GM13976 (cell line): ENCODE data around the gene ATP9A.

Source experiments
- DNase-seq: peaks from one replicate; pipeline ENCODE4 v3.0.0; 2012; ENCODE audit warnings: low spot score
- in situ Hi-C: fragments of 300-500 bp; cut with MboI; formaldehyde crosslinking; loops from one replicate; pipeline ENCODE4 v1.12.0; 2022; ENCODE audit warnings: low sequenced_read_pairs, mixed read lengths, inconsistent platforms; ENCODE audit not compliant: unreplicated experiment
- TF ChIP-seq, protein P1 (sequence below): IDR thresholded peaks from 2 replicates; pipeline ENCODE4 v1.5.1; 2012; ENCODE audit warnings: borderline replicate concordance, mild to moderate bottlenecking; ENCODE audit not compliant: insufficient read depth; ENCODE audit errors: extremely low read depth, missing control alignments, control extremely low read depth

ATP9A gene

DNA sequence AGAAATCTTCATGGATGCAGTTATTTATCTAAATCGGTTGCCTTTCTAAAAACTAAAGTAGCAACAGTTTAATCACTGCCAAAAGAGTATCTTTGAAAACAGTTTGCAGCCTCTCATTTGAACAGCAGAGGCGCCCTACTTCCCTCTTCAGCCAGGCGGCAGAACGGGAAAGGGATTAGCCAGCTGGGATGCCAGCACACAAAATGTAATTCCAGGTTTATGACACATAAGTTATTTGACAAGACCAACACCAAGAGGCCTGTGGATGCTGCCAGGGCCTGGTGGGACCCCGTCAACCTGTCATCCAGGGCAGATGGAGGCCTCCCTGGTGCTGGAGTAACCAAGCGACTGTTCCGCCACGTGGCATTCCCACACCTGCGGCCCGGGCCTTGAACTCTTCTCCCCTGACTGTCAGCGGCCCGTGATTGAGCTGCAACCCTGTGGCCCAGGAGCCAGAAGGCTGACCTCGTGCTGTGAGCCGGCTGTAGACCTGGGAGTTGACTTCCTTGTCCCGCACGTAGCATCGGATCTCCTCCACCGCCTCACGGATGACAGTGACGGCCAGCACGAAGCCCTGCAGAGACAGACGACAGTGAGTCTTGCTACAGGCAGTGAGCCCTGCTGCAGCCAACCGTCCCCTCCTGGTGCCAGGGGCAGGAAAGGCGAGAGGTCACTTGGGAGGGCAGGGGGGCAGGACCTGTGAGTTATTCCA is 55.5 kb downstream of the ATP9A start:
- DNase-seq: no peak
- TF ChIP-seq, protein P1, sequence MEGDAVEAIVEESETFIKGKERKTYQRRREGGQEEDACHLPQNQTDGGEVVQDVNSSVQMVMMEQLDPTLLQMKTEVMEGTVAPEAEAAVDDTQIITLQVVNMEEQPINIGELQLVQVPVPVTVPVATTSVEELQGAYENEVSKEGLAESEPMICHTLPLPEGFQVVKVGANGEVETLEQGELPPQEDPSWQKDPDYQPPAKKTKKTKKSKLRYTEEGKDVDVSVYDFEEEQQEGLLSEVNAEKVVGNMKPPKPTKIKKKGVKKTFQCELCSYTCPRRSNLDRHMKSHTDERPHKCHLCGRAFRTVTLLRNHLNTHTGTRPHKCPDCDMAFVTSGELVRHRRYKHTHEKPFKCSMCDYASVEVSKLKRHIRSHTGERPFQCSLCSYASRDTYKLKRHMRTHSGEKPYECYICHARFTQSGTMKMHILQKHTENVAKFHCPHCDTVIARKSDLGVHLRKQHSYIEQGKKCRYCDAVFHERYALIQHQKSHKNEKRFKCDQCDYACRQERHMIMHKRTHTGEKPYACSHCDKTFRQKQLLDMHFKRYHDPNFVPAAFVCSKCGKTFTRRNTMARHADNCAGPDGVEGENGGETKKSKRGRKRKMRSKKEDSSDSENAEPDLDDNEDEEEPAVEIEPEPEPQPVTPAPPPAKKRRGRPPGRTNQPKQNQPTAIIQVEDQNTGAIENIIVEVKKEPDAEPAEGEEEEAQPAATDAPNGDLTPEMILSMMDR: no peak
- in situ Hi-C loops: no loop called here

DNA sequence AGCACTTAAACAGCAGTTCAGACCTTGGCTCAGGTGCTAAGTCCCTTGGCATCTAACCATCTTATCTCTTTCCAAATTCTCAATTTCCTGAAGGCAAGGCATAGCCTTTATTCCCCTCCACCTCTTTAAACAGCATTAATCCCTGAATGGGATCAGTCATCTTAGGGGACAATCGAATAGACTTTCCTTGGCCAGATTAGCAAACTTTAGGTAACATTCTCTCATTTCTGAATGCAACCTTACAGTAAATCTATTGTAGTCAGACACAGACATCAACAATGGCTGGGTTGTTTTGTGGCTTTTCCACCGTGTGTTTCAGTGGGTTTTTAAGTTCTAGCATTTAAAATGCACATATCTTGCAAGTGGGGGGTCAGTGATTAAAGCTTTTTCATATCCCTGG is 56.8 kb downstream of the ATP9A start:
- in situ Hi-C loops: no loop called here
- no peak for DNase-seq
- TF ChIP-seq, protein P1: no peak

DNA sequence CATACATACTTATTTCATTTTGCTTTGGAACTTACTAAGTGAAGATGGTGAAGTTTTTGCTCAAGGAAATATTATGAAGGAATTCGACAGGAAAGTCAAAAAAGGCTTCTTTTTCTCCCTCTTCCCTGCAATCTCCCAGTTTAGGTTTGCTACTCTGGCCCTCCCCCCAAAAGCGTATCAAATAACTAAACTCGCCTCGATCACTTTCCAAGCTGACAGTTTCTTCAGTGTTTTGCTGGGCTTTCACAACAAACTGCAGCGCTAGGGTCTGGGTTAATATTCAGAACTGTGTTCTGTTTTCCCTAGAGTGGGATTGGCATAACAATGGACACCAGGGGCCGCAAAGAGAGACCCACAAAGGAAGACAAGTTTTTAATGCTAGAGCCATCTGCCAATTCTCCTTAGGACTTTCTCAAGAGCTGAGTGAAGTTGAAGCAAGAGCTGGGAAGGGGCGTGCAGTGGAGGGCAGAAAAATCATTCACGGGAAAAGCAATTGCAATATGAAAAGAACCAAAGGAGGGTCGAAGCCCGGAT is 57.8 kb downstream of the ATP9A start:
- in situ Hi-C loops: no loop called here
- no peak for DNase-seq
- TF ChIP-seq, protein P1: no peak

DNA sequence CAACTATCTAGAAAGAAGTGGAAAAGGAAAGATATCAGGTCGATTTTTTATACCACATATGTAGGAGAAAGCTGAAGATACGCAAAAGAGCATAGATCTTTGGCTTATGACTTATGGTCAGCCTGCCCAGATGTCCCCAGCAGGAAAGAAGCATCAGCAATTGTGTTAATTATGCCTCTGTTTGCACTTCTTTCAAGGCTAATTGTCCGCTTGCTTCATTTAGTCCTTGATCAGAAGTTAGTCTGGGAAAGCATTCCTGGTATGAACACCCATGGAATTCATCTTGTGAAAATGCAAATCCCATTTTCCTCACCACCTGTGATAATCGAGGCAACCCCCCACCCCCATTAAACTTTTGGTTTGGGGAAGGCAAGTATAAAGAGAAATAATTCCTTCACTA is 62.8 kb downstream of the ATP9A start:
- in situ Hi-C loops: no loop called here
- TF ChIP-seq, protein P1: no peak

DNA sequence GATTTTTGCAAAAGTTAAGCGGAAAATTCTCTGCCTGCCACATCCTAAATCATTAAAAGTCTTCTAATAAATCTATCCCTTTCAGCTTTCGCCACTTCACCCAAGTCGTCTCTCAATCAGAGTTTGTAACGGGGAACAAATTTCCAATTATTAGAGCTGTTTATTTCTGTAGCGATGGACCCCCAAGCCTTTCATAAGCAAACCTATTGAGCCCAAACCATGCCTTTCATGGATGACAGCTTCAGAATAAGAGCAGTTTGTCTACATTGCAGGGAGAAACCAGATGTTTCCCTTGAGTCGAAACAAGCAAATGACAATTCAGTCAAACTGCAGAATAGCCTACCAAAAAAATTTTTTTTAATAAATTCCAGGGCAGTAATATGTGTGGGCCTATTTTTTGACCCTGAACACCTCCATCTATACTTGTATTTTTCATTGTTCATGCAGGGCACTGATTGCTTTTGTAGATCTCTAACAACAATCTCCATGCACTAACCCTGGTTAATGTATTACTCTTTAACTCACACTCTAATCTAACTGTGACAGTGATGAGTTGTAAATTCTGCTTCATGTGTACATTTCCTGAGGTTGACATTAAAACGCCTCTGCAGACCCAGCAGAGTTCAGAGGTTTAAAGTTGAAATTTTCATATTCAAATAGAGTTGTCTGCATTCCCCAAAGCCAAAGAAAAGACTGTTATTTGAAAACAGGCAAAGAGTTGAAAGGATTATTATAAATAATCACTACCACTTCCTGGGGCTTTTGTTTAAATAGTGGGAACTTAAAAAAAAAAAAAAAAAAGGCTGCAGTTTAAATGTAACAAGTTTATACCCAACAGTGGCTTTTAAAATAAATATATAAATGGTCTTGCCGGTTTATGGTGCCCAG is 64.5 kb downstream of the ATP9A start:
- no peak for DNase-seq
- in situ Hi-C loops: no loop called here
- TF ChIP-seq, protein P1: no peak

More for the DNA sequence above, 62.8 kb downstream of the ATP9A start:
- no peak for DNase-seq

DNA sequence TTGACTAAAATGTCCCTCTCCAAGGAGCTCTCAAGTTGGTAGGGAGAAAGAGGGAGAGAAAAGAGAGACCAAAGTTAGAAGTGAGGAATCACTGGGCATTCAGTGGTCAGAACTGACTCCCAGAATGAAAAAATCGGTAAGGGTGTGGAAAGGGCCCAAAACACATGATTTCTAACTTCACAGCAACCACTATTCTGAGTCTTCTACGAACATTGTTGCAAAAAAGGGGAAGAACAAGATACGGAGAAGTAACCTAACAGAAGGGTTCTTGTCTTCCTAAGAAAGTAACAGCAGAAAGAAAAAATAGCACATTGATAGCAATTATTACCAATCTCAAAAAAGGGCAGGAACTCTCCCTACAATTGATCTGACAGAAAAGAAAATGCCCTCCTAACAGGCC is 65.6 kb downstream of the ATP9A start:
- TF ChIP-seq, protein P1: no peak
- in situ Hi-C loops: no loop called here
- no peak for DNase-seq
